HuH-7 (cell line): Measurements from ENCODE around the gene KPRP.

Experiments
- DNase-seq: peaks from one replicate; pipeline ENCODE4 v3.0.0; 2011; ENCODE audit warnings: low spot score

KPRP gene

DNA sequence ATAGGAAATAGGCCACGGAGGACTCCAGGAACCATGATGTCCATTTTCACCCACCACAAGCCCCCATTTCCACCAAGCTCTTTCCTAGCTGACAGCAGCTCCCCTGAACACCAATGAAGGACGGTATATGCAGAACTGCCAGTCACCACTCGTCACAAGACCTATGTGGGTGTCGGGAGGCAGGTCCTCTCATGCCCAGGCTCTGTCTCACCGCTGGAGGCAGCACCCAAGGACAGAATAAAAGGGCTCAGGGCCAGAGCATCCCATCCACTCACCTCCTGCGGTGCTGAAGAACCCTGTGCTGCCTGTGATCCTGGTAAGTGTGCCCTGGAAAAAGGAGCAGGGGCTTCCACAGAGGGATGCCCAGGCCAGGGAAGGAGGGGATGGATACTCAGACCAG lies 17.1 kb downstream of the KPRP start, which contains the start of gene LCE1F:
LCE1F (plus strand) TSS at position 266 of the 400 bp plus-strand sequence. CDS start 1,232 bp downstream, outside the sequence.
- DNase-seq: no peak

GRCh38 chr1:152776361-152776760 lies 18.5 kb downstream of the KPRP start:
- no peak for DNase-seq

DNA sequence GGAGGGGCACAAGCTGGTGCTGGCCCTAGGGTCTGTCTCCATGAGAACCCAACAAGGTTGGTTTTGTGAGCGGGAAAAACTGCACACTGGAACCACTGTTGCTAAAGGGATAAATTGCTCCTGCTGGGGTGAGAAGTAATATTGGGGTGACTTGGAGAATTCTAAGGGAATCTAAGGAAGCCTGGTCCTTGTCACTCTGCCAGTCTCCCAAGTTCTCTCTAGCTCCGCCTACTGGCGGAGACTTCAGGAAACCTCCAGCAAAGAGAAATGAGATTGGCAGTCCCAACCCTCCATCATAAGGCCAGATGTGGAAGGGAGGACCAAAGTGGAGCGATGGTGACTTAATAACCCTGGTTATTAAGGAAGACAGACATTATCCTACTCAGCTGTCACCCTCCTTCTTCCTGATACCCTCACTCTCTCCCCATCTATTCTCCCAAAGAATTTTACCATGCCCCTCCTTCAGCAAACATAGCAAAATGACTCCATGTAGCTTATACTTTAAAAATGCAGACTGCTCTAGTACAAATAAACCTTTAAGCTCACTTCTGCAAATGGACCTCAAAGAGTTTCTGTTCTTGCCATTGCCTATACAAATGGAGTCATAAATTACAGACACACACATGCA lies 19.8 kb downstream of the KPRP start:
- DNase-seq: peak; percentile 44

GRCh38 chr1:152783095-152783494 lies 25.3 kb downstream of the KPRP start:
- no peak for DNase-seq

DNA sequence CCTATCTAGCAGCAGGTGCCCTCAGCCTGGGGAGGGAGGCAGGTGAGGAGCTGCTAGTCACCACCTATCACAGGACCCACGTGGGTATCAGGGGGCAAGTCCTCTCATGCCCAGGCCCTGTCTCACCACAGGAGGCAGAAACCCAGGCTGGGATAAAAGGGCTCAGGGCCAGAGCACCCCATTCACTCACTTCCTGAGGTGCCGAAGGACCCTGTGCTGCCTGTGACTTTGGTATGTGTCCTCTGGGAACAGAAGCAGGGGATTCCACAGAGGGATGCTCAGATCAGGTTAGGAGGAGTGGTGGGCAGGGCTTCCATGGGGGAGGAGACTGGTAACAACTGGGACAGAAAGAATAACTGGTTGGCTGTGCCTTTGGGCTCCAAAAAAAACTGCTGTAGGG lies 28.3 kb downstream of the KPRP start, which contains the start of gene LCE1E:
LCE1E (plus strand) TSS at position 181 of the 400 bp plus-strand sequence. CDS start 1,043 bp downstream, outside the sequence.
- no peak for DNase-seq

GRCh38 chr1:152795686-152796085 lies 37.9 kb downstream of the KPRP start:
- DNase-seq: no peak

DNA sequence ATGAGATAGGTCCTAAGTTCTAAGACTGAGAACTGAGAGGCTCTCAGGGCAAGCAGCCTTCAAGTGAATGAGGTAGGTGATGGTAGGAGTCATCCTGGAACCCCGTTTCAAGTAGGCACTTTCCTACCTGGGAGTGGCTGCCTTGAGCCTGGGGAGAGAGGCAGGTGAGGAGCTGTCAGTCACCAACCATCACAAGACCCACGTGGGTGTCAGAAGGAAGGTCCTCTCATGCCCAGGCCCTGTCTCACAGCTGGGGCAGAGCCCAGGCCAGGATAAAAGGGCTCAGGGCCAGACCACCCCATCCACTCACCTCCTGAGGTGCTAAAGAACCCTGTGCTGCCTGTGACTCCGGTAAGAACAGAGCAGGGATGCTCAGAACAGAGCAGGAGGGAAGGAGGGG lies 38.6 kb downstream of the KPRP start, which contains the start of gene LCE1D:
LCE1D (plus strand) TSS at position 301 of the 400 bp plus-strand sequence. CDS start 1,074 bp downstream, outside the sequence.
- DNase-seq: no peak

DNA sequence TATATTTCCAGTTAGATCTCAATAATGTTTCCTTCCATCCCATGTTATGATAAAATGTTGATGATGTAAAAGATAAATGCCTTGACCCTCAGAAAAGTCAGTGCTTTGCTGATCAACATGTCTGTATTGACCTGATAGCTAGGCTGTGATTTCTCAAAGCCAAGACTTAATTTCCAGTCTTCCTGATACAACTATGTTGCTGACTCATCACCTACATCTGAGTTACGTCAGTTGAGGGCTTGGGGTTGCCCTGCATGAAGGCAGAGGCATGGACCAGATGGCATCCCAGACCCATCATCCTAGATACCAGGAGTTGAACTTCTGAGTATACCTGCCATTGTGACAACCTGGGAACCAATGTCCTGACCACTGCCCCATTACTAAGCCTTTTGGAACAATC lies 43.5 kb downstream of the KPRP start:
- DNase-seq: no peak

GRCh38 chr1:152806576-152806975 lies 48.8 kb downstream of the KPRP start, which contains the start of gene LCE1C:
TSS of gene LCE1C (minus strand) at chr1:152806651. CDS start at chr1:152805478, 1,173 bp downstream.
- no peak for DNase-seq

DNA sequence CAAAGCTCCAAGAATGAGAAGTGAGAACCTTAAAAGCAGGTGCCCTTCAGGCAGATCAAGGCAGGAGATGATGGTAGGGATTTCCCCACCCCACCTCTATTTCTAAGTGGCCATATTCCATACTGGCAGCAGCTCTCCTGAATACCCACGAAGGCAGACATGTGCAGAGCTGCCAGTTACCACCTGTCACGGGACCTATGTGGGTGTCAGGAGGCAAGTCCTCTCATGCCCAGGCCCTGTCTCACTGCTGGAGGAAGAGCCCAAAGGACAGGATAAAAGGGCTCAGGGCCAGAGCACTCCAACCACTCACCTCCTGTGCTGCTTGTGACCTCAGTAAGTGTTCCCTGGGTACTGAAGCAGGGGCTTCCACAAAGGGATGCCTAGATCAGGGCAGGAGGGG lies 53.2 kb downstream of the KPRP start:
- DNase-seq: no peak
